Heart left ventricle (tissue), 13 donors: Measurements from ENCODE around the gene PSG7.
"Not testable (repeated sequence)": the region's sequence is repeated elsewhere in the genome, so short reads cannot be mapped to it uniquely, and the experiment has no call there.

Source experiments
- POLR2A ChIP-seq, 2 donors: fragments of 450-650 bp; IDR thresholded peaks; one replicate each; pipeline ENCODE4 v1.6.1; 2017; ENCODE audit warnings: antibody characterized with exemption in 2 of 2, mild to moderate bottlenecking in 2 of 2, moderate library complexity in 2 of 2
- TF ChIP-seq, protein P1 (sequence below), 12 donors: fragments of 200-600 bp; sonication (generic) in 4 of 12; IDR thresholded peaks; one replicate each; pipeline versions ENCODE4 v1.5.0 to v1.8.0; 2018 to 2022; ENCODE audit warnings: antibody characterized with exemption in 12 of 12, mild to moderate bottlenecking in 5 of 12
- donor health status: ischemic (EF 13 %, LVEDD 7.1; RV severe dilation, severe dysfunction).
- donor health status: DM: no; HTN: yes; CAD: no.
- donor health status: DM: no; HTN: no; CAD: no.
- donor health status: ischemic (EF 25% LVEDD 6.9; RV normal size, moderate dysfunction).
- donor health status: ischemic (EF 25% LVEDD 5.7; RV mildly dilated, moderate dysfunction).
- donor health status: ischemic (EF 35%, LVEDD 5.7; RV mildly dilated, moderate dysfunction).
- donor health status: nonischemic (EF 11% LVEDD 7.7; RV severe dilation, severe dysfunction).
- donor health status: DM: yes; HTN: yes; CAD: no.
- donor health status: PGD.
- donor health status: ischemic (EF 29% LVEDD 5.4; RV normal size, mild dysfunction).
- donor health status: nonischemic (EF 23%, LVEDD 6.1; RV moderate dilation, normal function).

DNA sequence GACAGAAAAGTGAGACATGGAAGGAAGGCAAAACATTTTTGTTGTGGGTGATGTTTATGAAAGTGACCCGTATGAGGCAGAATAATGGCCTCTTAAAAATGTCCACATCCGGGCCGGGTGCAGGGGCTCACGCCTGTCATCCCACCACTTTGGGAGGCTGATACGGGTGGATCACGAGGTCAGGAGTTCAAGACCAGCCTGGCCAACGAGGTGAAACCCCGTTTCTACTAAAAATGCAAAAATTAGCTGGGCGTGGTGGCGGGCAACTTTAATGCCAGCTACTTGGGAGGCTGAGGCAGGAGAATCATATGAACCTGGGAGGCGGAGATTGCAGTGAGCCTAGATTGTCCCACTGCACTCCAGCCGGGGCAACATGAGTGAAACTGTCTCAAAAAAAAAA, 37.3 kb downstream of the PSG7 start:
- not testable (repeated sequence) for TF ChIP-seq POLR2A (IDR thresholded peaks at IDR 0.05)
- TF ChIP-seq, protein P1, sequence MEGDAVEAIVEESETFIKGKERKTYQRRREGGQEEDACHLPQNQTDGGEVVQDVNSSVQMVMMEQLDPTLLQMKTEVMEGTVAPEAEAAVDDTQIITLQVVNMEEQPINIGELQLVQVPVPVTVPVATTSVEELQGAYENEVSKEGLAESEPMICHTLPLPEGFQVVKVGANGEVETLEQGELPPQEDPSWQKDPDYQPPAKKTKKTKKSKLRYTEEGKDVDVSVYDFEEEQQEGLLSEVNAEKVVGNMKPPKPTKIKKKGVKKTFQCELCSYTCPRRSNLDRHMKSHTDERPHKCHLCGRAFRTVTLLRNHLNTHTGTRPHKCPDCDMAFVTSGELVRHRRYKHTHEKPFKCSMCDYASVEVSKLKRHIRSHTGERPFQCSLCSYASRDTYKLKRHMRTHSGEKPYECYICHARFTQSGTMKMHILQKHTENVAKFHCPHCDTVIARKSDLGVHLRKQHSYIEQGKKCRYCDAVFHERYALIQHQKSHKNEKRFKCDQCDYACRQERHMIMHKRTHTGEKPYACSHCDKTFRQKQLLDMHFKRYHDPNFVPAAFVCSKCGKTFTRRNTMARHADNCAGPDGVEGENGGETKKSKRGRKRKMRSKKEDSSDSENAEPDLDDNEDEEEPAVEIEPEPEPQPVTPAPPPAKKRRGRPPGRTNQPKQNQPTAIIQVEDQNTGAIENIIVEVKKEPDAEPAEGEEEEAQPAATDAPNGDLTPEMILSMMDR (IDR thresholded peaks at IDR 0.05) = not testable (repeated sequence)
